Hippocampal formation (tissue), 2 donors: Measurements from ENCODE around the gene C1QTNF6.
"Not testable (repeated sequence)": the region's sequence is repeated elsewhere in the genome, so short reads cannot be mapped to it uniquely, and the experiment has no call there.

Source experiments
- DNase-seq, 2 donors: peaks; one replicate each; lab custom pipeline; 2025; lab: John Stamatoyannopoulos, UW

C1QTNF6 gene

DNA sequence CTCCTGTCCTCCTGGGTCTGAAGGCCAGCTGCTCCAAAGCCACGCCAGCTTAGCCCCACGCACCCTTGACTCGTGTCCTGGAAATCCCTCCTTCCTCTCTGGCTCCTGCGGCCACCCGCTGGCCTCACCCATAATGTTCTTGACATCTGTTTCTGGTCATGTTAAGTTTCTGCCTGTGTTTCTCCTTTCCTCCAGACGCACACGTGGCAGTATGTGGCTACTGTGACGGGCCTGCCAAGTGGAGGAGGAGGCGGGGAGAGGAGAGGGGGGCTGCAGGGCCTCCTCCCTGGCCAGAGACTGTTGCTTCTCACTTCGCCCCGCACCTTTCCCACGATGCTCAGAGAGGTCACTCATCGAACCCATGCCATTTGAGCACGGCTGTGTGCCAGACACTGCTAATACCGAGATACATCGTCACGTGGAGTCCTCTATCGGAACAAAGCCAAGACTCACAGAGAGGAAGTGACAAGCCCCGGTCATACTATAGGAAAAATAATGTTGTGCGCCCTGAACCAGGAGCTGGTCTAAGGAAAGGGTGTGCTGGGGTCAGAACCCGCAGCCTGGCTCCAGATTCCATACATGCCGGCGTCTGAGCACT, 11.5 kb downstream of the C1QTNF6 start:
- DNase-seq: peak in 1 of 2 donors; percentile 10

DNA sequence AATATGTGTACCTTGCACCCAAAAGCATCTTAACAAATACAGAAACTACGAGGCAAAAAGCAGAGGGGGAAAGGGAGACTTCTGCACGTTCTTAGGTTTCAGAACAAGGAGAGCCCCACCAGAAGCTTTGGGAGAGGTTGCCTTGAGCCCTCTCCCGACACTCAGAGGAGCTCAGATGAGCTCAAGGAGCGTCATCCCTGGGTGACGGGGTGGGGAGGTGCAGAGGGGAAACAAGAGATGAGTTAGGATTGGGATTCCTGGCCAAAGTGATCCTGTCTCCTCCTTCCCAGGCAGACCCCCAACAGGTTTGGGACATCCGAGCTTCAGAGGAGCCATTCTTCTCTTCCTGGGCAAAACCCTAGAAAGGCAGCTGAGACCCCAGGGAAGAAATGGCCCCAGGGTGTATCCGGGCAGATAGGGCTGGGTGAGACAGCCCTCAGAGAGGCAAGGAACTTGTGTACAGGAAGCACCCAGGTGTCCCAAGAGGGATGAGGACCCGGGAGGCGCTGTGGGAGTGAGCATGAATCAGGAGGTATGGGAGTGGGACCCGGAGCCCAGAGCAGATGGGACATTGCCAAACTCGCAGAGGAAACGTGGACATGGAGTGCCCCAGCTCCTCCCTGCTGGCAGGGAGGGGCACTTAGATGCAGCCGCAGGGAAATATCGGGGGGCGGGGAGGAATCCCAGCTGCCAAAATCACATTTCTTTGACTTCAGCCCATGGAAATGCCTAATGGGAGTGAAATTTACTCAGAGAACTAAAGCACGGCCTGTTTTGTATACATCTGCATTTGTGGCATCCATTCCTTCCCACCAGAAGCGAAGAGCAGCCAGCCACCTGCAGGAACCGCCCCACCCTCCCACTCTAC, 12.4 kb downstream of the C1QTNF6 start:
- DNase-seq: no peak

DNA sequence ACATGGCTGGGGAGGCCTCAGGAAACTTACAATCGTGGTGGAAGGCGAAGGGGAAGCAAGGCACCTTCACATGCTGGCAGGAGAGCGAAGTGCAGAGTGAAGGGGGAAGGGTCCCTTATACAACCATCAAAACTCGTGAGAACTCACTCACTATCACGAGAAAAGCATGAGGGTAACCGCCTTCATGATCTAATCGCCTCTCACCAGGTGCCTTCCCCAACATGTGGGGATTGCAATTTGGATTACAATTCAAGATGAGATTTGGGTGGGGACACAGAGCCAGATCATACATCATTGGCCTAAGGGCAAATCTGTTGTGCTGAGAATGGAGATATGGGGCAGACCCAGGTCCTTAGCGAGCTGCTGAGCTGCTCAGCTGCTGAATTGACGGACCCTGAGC, 13.1 kb downstream of the C1QTNF6 start:
- DNase-seq: no peak

GRCh38 chr22:37173709-37174108, 14.3 kb downstream of the C1QTNF6 start:
- DNase-seq: no peak

DNA sequence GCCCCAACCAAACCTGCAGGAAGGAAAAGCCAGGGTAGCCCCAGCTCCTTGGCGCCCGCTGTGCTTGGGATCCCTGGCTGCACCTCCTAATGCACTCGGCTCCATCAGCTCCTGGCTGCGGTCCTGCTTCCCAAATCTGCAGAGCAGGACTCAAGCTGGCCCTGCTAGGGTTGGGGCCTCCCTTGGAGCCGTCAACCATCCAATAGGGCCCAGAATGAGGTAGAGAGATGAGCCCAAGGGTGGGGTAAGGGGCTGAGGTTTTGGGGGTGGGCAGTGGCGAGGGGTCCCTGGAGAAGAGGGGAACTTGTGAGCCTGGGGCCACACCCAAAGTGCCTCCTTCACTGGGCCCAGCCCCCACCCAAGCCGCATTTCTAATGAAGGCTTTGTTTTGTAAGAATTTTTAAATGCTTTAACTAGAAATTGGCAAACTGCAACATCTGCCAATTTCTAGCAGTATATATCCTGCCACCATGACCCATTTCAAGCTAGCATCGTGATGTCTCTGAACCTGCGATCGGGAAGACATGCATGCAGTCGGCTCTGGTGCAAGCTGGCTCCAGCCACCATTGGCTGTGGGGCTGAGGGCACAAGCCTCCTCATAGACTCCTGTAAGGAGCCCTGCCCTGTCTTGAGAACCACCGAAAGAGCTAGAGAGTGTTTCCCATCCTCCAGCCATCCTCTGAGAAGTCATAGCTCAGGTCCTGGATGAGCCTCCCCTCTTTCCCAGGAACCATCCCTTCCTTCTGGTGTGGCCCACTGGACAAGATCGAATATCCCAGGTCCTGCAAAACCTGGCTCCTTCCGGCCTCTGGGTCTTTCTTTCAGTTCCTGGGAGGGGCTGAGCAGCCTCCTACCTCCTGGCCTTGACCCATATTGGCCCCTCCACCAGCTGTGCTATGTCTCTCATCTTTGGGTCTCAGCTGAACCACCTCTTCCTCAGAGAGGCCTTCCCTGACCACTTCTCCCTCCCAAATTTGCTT, 15.5 kb downstream of the C1QTNF6 start:
- DNase-seq: no peak

- DNase-seq: no peak
These were observed 16.4 kb downstream of the C1QTNF6 start for GRCh38 chr22:37171662-37172061.

DNA sequence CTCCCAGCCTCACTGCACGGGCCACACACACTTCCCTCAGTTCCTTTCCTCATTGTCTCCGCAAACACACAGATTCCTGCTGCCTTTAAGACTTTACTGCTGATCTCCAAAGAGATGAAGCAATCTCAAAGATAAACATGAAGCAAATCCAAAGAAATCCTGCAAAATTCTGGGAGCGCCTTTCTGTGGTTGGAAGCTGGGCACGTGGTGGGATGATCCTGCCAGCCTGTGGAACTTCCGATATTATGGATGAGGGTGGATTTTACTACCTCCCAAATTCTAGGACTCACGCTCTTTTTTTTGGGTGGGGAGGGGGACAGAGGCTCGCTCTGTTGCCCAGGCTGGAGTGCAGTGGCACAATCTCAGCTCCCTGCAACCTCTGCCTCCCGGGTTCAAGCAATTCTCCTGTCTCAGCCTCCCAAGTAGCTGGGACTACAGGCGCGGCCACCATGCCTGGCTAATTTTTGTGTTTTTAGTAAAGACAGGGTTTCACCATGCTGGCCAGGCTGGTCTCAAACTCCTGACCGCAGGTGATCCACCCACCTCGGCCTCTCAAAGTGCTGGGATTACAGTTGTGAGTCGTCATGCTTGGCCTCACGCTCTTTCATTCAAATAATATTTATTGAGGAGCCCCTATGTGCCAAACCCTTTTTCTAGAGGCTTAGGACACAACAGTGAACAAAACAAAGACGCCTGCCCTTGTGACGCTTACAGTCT, 17.2 kb downstream of the C1QTNF6 start:
- DNase-seq: not testable (repeated sequence)

- no peak for DNase-seq
These were observed 17.9 kb downstream of the C1QTNF6 start for GRCh38 chr22:37169947-37170688.

DNA sequence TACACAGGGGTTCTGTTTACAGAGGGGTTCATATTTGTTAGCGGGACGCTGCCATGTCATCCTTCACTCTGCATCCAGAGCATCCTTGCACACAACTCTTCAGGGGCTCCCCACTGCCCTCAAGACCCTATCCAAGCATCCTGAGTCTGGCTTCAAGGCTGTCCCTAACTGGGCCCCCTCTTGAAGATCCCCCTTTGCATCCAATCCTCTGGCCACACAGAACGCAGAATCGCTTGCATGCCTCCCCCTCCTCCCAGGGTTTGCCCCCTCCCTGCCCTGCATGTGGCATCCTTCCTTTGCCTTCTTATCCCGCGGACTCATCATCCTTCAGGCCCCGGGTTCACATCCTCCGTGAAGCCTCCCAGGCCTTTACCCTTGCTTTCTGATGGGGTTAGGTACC, 18.6 kb downstream of the C1QTNF6 start:
- no peak for DNase-seq

GRCh38 chr22:37167981-37168647, 19.9 kb downstream of the C1QTNF6 start:
- DNase-seq: no peak

DNA sequence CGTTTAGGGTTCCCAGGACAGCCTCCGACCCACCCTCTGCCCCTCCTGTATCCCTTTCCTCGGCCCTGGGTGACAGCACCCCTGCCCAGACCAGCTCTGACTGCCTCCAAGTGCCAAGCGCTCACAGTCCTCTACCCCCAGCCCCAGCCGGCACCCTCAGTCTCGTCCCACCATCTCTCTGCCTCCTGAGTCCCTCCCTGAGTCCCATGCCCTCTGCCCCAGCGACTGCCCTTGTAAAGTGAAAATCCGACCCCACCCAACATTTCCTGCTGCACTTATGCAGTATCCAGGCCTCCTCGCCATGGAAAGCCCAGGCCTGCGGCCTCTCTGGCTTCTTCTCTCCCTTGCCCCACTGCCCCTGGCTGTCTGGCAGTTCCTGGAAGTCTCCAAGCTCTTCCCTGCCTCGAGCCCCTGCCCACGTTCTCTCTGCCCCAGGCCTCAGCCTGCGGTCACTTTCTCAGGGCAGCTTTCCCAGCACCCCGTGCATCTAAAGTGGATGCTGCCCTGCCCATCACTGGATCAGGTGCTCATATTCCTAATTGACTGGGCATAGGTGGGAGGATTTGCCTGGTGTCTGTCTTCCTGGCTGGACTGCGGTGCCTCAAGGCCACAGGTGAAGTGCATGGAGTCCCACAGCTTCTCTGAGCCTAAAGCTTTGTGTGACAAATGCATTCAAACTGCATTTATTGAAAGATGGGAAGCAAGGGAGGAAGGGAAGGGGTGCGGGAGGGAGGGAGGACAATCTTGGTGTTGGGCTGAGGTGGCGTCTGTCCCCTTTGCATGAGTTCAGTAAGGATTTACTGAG, 20.7 kb downstream of the C1QTNF6 start:
- DNase-seq: no peak

- DNase-seq: peak; percentile 24 to 64
These were observed 21.4 kb downstream of the C1QTNF6 start for GRCh38 chr22:37166675-37167066.

GRCh38 chr22:37165940-37166674, 21.9 kb downstream of the C1QTNF6 start:
- DNase-seq: no peak

GRCh38 chr22:37165066-37165465, 23.0 kb downstream of the C1QTNF6 start:
- DNase-seq: no peak

- DNase-seq: no peak
These were observed 23.6 kb downstream of the C1QTNF6 start for GRCh38 chr22:37164505-37164887.

DNA sequence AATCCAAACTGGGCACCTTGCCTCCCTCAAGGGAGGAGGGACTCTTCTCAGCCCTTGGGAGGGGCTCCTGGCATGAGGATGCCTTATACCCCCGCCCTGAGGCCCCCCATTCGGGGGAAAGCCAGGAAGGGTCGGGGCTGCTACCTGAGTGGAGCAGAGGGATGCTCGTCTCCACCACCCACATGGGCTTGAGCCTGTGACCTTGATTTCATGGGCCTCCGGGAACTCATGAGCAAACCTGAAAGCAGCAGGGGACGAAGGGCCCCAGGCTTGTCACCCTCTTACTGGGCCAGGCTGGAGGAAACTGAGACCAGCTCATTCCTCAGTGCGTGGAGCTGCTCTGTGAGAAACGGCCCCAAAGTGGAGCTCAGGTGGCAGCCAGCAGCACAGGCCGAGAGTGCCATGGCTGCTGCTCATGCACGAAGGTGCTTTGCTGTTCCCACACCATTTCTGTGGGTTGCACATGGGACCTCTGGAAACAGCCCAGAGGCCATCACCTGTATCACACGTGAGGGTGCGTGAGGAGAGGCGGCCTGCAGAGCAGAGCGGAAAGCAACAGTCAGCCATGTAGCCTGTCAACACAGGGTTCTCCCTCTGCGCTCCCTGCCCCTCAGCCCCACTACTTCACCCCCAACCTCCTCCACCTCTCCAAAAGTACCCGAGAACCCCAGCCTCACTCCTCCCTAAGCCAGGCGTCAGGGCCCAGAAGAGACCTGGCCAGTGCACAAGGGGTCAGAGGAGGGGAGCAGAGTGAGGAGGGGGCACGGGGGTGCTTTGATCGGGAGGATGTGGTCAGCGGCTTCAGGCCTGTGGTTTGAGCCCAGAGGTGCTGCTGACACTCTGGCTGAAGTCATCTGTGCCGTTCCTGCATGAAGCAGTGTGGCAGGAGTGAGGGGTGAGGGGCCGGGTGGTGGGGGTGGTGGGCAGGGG, 24.2 kb downstream of the C1QTNF6 start:
- no peak for DNase-seq

GRCh38 chr22:37163096-37163489, 25.0 kb downstream of the C1QTNF6 start:
- no peak for DNase-seq
